NCI-H345 treated with DMSO at 0.1 percent for 48 hours (cell line): ENCODE data around the gene RASGRP1.
"Not testable (repeated sequence)": the region's sequence is repeated elsewhere in the genome, so short reads cannot be mapped to it uniquely, and the experiment has no call there.

ENCODE experiments used
- DNase-seq: peaks from one replicate; lab custom pipeline; 2025; ENCODE audit not compliant: unreplicated experiment; lab: John Stamatoyannopoulos, UW

Gene RASGRP1

DNA sequence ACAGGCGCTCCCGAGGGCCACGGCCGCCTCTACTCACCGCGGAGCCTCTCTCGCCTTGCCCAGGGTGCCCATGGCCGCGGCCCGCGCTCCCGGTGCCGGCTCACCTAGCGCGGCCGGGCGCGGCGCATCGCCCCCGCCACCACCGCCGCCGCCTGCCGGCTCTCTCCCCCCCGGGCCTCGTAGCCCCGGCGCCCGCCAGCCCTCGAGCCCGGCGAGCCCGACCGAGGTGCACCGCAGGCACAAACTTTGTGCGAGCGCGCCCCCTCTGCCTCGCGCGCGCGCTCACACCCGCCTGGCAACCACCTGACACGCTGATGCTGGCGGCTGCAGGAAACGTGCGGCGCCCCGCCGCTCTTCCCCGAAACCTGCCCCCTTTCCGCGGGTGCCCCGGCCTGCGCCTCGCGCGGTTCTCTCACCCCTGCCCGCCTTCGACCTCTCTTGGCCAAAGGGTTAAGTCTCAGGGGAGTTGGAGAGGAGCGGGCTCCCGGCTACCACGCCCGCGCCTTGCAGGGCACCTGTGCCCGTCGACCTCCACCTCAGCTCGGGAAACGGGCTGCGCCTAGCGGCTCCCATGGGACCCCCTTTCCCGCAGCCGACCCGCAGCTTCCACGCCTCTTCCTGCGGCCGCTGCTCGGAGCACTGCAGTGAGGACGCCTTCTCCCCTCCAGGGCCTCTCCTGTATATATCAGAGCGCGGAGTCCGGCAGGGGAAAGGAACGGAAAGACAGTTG lies at the start of gene RASGRP1:
TSS of gene RASGRP1 (minus strand) at position 258 of the 730 bp plus-strand sequence. CDS start at position 72, 186 bp downstream.
- peak; percentile 19 for DNase-seq

DNA sequence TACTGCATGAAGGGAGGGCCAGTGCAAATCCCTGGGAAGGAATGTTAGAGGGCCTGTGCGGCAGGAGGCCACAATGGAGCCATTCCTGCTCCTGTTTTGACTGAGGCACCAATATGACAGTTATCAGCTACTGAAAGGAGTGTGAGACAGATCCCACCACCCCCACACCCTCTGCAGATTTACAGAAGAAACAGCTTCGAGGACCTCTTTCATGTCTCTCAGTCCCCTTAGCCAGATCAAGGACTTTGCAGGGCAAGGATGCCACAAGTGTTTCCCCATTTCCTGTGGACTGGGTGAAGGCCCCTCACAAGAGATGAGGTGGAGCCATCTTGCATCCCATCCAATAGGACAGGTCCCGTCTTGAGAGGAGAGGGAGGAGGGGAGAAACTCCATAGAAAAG lies 48.5 kb upstream of the RASGRP1 start:
- no peak for DNase-seq

DNA sequence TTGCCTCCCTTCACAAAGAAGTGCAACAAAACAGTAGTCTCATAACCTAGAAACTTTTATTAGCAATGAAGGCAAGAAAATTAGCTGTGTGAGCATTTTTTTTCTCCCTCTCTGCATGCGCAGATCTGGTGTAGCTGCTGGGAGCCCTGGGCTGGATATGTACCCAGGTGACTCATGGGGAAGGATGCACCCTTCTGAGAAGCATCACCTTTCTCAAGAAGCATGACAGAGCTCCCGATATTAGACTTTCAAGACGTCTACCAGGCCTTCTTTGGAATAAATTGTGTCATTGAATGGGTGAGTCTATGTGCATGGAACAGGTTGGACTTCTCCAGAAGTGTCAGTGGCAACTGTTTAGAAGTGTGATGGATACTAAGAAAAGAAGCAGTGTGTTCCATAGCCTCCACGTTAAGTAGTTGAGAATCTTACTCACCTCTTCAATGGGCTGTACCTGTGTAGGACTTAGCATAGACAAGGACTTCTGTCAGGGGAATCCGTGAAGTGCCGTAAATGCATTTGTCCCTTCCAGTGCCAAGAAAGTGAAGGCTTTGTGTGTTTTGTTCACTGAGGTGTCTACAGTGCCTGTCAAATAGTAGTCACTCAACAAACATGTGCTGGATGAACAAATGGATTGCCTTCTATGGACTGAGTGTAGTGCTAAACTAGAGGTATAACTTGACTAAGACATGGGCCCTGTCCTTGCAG lies 47.7 kb upstream of the RASGRP1 start:
- no peak for DNase-seq

DNA sequence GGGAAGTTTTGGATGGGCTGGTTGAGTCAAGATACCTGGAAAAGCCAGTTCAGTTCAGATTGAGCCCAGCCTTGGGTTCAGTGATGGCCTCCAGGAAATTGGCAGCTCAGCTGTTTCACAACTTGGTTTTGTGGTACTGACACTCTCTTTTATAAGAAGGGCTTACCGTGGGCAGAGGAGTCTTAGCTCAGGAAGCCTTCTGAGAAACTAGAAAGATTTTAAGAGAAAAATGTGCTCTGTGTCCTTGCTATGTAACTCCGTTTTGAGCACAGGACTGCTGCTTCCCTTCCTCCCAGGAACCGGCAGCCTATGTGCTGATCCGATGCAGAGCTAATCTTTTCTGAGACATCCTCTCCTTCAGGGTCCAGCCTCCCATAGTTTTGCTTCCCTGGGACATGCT lies 46.6 kb upstream of the RASGRP1 start:
- no peak for DNase-seq

DNA sequence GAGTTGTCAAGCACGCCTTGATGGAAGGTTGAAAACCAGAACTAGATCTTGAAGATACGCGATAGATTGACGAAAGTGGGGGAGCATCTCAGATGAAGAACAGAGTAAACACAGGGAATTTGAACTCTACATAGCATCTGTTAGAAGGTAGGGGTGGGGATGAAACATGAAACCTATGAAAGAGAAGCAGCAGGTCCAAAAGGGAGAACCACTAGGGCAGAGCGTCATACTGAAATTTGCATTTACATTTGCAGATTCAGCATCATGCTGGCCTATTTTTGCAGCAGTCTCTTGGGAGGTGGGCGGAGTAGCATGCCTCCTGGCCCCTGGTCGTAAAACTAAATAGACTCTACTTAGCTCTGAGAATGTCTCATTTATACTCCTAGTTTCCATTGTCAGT lies 46.1 kb upstream of the RASGRP1 start:
- no peak for DNase-seq

DNA sequence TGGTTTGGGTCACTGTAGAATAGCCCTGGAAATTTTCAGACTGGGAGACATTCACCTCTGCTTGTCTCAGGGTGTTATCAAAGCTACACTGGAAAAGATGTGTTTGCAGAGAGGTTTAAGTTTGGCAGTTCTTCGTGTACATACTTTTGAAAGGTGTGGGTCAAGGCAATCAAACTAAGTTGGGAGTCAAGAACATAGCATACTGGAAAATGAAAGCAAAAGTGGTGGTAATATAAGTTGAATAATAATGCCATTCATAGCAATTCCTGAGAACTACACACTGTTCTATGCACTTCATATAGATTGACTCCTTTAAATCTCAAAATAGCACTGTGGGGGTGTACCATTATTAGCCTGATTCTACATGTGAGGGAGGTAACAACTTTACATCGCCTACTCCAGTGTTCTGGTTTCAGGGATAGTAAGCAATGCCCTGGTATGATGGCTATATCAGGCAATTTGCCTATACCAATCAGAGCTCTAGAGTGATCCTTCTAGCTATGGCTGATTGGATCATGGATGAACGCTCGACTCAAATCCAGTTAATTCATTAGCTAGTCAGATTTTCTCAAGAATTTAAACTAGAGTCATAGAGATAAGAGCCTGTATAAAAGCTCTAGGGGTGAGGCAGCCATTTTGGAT lies 44.6 kb upstream of the RASGRP1 start:
- DNase-seq, result no peak

DNA sequence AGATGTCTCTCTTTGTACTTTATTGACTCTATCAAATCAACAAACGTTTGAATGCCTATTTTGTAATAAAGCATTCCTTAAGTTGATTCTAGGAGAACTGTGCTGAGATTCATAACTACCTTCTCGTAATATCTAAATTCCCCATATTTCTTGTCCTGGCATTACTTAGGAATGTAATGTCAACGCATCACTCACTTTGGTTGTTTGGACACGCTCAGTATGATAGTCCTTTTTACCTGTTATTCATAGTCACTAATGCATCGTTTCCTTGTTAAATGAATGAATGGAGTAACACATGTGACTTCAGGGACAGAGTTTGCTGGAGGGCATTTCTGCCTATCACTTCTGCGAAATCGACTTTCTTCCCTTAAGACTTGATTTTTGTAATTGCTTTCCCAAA lies 44.1 kb upstream of the RASGRP1 start:
- DNase-seq, result no peak

DNA sequence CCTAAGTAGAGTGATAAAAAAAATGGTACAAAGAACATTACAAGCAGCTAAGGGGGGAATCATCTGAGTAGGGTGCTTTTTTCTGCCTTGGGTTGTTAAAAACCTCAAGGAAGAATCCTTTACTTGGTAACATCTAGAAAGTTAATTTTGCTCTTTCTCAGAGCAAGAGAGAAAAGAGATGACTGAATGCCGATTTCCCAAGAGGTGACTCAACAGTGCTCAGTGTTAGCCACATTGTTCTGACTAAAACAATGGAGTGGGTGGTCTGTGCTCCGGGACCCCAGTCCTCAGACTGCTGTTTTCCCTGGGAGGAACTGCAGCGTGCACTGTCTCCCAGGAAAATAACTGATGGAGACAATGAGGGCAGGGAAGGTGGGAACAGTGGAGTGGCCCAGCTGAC lies 41.1 kb upstream of the RASGRP1 start:
- no peak for DNase-seq

DNA sequence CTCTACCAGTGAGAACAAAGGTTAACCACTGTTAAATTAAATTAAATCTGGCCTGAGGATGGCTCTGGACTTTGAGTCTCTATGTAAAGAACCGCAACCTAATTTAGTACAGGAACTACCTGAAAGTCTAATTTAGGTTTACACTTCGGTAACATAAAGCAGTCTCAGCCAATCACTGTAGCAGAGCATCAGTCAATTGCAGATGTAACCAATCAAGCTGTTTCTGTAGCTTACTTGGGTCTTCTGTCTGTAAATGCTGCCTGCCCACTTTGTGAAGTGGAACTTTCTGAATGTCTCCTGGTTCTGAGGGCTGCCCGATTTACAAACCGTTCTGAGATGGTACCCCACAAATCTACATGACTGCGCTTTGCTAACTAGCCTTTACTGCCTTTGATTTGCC lies 39.1 kb upstream of the RASGRP1 start:
- no peak for DNase-seq

DNA sequence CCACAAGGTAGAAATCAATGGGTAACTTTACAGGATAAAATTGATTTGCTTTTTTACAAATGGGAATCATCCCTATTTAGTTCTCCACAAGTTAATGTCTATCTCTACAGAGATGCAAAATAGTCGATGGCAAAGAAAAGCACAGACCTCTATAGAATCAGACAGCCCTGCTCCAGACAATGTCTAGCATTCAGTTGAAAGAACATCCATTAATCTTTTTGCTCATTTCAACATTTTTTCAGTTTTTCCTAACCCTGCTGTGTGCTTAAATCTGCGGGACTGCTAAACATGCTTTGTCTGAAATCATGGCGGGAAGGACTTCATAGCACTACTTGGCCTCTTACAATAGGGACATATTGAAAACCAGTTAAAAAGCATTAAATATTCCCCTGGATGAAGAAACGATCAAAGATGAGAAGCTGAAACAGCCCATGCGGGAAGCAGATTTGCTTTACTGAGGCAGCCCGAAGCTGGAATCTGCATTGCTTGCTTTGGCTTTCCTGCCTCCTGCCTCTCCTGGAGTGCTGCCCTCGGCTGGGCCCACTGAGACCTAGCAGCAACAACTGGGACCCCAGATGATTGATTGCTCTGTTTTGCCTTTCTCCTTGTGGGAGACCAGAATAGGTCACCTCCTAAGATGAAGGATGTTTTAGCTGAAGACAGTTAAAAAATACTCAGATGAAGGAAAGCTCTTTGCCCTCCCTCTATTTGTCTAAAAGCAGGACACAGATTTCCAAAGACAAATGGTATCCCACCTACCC lies 38.5 kb upstream of the RASGRP1 start:
- no peak for DNase-seq

DNA sequence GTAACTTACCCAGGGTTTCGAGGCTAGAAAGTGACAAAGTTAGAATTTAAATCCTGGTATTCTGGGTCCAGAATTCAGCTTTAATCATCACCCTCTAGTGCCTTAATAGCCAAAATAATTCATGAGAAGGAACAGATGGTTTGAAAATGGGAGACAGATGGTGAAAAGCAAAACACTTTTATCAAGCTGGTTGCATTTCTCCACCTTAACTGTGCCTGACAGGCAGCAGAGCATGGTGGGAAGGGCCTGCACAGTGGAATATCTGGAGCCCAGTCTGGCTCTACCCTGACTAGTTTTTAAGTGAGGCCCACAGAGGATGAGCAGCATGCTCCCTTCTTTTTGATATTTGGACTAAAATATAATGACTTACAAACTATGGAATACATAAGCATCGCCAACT lies 35.6 kb upstream of the RASGRP1 start:
- DNase-seq, result no peak

DNA sequence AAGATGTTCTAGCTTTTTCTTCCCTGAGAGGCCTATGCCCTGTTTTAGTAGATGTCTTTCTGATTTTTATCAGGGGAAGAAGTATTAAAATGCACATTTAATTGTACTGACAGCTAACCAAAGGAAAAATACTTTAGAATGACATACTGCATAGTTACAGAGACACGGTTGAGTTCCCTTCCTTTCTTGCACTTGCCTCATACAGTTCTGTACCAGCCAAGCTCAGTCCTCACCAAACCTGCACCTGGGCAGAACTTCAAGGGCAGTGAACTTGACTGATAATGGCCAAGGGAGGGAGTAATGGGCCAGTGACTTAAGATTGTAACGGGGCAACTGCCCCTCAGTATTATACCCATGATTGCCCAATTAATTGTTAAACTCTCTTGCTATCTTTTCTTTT lies 34.1 kb upstream of the RASGRP1 start:
- no peak for DNase-seq

DNA sequence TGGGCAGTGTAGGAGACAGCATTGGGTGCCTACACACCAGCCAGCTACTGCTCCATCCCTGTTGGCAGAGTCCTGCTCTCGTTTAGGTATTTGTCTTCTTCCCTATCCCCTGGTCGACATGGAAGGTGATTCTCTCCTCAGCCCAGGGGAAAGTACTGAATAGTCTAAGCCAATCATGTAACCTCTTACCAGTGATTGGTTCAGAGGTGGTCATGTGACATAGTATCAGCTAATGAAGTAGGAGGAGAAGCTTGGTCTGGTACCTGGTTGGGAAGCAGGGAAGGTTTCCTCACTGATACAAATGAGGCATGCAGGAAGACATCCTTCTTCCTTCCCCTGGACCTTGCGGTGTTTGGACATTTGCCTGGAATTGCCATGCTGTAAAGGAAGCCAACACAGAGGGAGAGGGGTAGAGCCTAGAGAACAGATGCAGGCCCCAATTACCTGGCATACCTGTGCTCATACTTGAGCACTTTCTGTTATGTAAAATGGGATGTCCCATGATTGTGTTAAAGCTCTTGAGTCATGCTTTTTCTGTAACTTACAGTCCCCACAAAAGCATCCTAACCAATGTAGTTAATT lies 32.7 kb upstream of the RASGRP1 start:
- DNase-seq, result no peak

DNA sequence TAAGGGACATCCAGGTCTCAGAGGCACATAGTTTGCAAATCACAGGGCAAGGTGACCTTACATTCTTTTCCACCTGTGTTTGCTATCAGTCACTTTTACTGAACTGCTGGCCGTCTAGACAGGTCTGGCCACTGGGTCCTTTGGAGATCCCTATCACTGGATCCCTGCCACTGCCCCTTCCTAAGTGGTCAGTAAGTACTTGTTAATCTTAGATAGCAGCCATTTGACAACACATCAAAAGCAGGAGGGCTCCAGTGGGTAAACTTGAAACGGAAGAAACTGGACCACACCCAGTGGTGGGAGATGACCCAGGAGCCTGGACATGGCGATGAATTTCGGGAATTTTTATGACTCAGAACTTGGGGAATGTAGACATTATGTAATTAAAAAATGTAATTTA lies 28.9 kb upstream of the RASGRP1 start:
- DNase-seq, result no peak

DNA sequence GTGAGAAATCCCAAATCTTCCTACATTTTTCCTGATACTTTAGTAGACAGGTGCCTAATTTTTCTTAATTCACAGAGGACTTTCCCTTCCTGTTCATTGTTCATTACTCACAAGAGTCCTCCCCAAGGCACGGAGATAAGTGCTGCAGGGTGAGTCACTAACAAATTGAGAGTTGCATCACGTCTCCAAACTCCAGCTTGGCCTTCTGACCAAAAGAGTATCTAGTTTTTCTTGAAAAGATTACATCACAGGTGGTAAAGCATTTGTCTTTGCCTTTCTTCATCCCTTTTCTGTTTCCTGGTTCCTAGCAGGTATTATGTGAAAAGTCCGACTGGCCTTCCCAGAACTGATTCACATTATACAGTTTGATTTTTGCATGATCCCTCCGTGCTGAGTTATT lies 24.9 kb upstream of the RASGRP1 start:
- no peak for DNase-seq

DNA sequence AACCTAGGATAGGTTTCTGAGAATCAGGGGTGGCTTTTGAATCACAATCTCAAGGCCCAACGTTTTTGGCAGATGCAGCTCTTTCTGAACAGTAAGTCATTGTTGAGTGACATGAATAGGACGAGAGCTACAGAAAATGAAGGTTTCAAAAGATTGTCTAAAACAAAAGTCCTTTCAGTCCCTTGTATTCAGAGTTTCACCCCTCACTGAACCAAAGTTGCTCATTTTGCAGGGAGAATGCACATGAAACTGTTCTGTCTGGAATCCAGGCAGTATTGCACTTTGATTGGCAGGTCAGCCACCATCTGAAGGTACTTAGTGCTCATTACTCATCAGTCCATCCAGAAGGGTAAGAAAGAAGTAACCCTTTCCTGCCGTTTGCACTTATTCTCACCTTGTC lies 24.1 kb upstream of the RASGRP1 start:
- DNase-seq, result no peak

DNA sequence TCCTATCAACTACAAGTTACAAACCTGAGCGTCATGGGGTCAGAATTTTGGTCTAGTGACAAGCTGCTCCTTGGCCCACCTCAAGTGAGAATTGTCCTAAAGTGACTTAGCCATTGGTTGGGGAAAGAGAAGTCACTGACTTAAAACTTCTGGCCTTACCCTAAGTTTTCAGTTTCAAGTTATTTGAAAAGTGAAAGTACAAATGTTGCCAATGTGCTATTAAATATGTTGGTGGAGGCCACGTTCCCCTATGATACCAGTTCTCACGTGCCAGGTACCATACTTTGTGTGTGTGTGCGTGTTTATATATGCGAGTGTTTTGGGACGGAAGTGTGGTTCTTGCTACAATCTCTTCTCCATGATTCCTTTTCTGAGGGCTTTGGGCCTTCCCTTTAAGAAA lies 22.6 kb upstream of the RASGRP1 start:
- DNase-seq, result no peak

DNA sequence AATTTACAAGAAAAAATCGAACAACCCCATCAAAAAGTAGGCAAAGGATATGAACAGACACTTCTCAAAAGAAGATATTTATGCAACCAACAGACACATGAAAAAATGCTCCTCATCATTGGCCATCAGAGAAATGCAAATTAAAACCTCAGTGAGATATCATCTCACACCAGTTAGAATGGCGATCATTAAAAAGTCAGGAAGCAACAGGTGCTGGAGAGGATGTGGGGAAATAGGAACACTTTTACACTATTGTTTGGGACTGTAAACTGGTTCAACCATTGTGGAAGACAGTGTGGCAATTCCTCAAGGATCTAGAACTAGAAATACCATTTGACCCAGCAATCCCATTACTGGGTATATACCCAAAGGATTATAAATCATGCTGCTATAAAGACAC lies 21.4 kb upstream of the RASGRP1 start:
- DNase-seq, result not testable (repeated sequence)

DNA sequence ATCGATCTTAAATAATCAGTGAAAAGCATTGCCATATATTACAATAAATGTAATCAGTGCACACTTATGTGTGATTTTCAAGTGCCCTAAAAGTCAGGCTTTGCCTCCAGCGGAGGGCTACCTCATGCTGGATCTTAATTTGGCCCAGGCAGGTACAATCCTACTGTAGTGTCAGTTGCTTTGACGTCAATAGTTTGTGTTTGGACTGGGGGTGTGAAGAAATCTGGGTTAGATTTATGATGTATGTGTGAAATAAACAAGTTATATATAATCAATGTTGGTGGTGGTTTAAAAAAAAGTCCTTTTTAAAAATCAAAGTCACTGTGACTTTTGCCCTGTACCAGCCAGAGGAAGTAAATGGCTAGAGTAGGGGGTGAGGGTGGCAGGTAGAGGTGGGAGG lies 14.0 kb upstream of the RASGRP1 start:
- no peak for DNase-seq

DNA sequence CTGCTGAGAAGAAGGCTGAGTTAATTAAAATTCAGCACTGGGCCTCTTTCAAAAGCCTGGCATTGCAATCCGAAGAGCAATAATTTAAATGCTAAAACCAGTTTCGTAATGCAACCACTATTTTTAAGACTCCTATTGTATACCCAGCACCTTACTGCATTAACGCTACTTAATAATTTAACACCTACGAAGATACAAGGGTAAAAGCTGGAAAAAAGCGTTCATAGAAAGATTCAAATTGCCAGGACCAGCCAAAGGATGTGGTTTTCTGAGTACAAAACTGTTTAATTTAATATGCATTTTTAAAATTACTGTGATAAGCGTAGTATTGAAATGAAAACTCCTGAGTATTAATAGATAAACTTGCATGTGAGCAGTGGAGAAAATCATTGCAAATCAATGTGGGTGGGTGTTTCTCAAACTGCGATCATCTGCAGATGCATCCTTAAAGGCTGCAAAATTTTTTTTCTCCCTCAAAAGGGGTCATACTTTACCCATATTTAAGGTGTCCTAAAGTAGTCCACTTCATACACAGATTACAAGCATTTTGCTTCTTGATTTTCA lies 12.9 kb upstream of the RASGRP1 start:
- no peak for DNase-seq

DNA sequence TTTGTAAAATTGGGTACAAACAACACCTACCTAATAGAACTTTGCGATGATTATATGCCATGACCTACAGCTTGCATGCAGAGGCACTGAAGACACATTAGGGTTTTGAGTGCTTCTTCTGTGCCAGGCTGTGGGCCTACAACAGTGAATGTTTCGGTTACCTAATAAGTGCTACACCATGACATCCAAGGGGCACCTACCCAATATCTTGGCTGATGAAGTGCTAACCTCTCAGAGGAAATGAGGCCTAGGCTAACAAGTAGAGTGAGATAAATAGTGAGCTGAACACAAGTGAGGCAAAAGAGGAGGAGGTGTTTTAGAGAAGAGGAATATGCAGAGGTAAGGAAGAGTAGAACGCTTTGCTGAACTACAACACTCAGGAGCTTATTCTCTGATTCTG lies 12.2 kb upstream of the RASGRP1 start:
- DNase-seq, result no peak
